Measurements from ENCODE around the gene APBB2.

APBB2 gene

GRCh38 chr4:40845154-40845835 lies 369.0 kb downstream of the APBB2 start:
- Histone ChIP-seq H3K4me1 (ENCODE audit: control insufficient read depth, low read depth, low read length) (peaks cover 23% of the 10 kb centered on the region), H3K27me3 (ENCODE audit: control insufficient read depth, insufficient read depth, low read length) (no peaks in the 10 kb centered on the region), H3K27ac (ENCODE audit: low read length) (no peak overlapping the region)

DNA sequence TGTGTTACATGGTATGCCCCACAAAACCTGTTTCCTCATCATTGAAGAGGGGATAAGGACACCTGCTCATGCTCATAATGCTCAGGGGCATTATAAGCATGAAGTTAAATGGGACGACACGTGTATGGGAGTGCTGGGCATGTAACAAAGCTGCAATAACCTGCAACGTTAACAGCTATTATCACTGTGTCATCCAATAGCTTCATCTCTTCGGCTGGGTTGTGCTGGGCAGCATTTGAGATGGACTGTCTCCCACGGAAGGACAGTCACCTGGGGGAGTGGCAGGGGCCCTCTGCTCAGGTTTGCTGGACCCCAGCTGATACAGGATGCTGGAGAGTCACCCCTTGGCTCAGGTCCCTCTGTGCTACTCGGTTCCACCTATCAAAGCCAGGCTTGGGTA lies 370.1 kb downstream of the APBB2 start:
- Histone ChIP-seq H3K36me3 (ENCODE audit: control insufficient read depth, low read depth, low read length) (peaks cover 3% of the 10 kb centered on the region), H3K27me3 (ENCODE audit: control insufficient read depth, insufficient read depth, low read length) (no peaks in the 10 kb centered on the region), H3K4me3 (ENCODE audit: low read length) (no peak overlapping the region), H3K4me1 (ENCODE audit: control insufficient read depth, low read depth, low read length) (peaks cover 22% of the 10 kb centered on the region), H3K9ac (ENCODE audit: low read length) (no peak overlapping the region), H3K27ac (ENCODE audit: low read length) (no peak overlapping the region), H3K9me3 (ENCODE audit: control insufficient read depth, low read depth, low read length) (no peaks in the 10 kb centered on the region)

More at GRCh38 chr4:40845154-40845835, 369.0 kb downstream of the APBB2 start:
- H3K36me3 ChIP-seq (ENCODE audit: control insufficient read depth, low read depth, low read length) = peaks cover 3% of the 10 kb centered on the region
- no peaks in the 10 kb centered on the region for H3K9me3 ChIP-seq (ENCODE audit: control insufficient read depth, low read depth, low read length)
- H3K9ac ChIP-seq (ENCODE audit: low read length) = no peak overlapping the region
- no peak overlapping the region for H3K4me3 ChIP-seq (ENCODE audit: low read length)

DNA sequence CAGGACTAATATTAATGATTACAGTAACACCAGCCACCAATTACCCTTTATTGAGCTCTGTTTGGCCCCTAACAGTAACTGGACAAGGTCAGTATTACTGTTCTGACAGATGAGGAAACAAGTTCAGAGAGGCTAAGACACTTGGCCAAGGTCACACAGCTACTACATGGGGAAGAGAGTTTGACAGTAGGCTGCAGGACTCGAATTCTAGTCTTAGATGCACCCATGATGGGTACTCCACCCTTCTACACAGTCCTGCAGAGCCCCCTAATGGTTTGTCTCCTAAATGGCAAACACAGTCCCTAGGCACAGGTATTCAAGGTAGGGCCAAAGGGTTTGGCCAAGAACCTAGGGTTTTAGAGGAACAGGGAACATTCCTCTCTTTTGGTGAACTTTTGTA lies 370.6 kb downstream of the APBB2 start:
- no peak overlapping the region for H3K9ac ChIP-seq (ENCODE audit: low read length)
- H3K27ac ChIP-seq (ENCODE audit: low read length) = no peak overlapping the region
- H3K27me3 ChIP-seq (ENCODE audit: control insufficient read depth, insufficient read depth, low read length) = no peaks in the 10 kb centered on the region
- peaks cover 16% of the 10 kb centered on the region for H3K4me1 ChIP-seq (ENCODE audit: control insufficient read depth, low read depth, low read length)
- no peak overlapping the region for H3K4me3 ChIP-seq (ENCODE audit: low read length)
- H3K36me3 ChIP-seq (ENCODE audit: control insufficient read depth, low read depth, low read length) = peaks cover 3% of the 10 kb centered on the region
- H3K9me3 ChIP-seq (ENCODE audit: control insufficient read depth, low read depth, low read length) = no peaks in the 10 kb centered on the region

- Histone ChIP-seq H3K4me1 (ENCODE audit: control insufficient read depth, low read depth, low read length) (peaks cover 11% of the 10 kb centered on the region), H3K36me3 (ENCODE audit: control insufficient read depth, low read depth, low read length) (peaks cover 3% of the 10 kb centered on the region), H3K27ac (ENCODE audit: low read length) (no peak overlapping the region), H3K4me3 (ENCODE audit: low read length) (no peak overlapping the region), H3K9me3 (ENCODE audit: control insufficient read depth, low read depth, low read length) (no peaks in the 10 kb centered on the region), H3K27me3 (ENCODE audit: control insufficient read depth, insufficient read depth, low read length) (no peaks in the 10 kb centered on the region), H3K9ac (ENCODE audit: low read length) (no peak overlapping the region)
Measured at GRCh38 chr4:40842725-40843423, 371.5 kb downstream of the APBB2 start.

DNA sequence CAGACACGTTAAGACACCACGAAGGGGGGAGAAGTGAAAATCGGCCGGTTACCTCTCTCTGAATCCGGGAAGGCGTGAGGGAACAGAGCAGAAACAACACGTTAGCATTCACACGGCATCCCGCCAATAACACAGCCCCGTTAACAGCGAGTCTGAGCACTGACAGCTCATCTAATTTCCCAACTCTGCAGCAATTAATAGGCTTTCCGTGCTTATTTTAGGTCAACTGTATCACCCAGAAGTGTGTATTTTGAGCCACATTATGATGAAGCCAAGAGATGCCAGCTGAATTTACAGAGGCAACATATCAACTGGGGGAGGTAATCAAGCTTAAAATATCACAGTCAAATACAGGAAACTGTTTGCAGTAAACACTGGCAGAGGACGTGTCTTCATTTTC lies 372.0 kb downstream of the APBB2 start:
- Histone ChIP-seq H3K4me1 (ENCODE audit: control insufficient read depth, low read depth, low read length) (peaks cover 11% of the 10 kb centered on the region), H3K9me3 (ENCODE audit: control insufficient read depth, low read depth, low read length) (no peaks in the 10 kb centered on the region), H3K27ac (ENCODE audit: low read length) (no peak overlapping the region), H3K36me3 (ENCODE audit: control insufficient read depth, low read depth, low read length) (peaks cover 7% of the 10 kb centered on the region), H3K9ac (ENCODE audit: low read length) (no peak overlapping the region), H3K4me3 (ENCODE audit: low read length) (no peak overlapping the region), H3K27me3 (ENCODE audit: control insufficient read depth, insufficient read depth, low read length) (no peaks in the 10 kb centered on the region)

- Histone ChIP-seq H3K9me3 (ENCODE audit: control insufficient read depth, low read depth, low read length) (no peaks in the 10 kb centered on the region), H3K27ac (ENCODE audit: low read length) (no peak overlapping the region), H3K36me3 (ENCODE audit: control insufficient read depth, low read depth, low read length) (peaks cover 8% of the 10 kb centered on the region), H3K4me1 (ENCODE audit: control insufficient read depth, low read depth, low read length) (peaks cover 4% of the 10 kb centered on the region), H3K4me3 (ENCODE audit: low read length) (no peak overlapping the region), H3K27me3 (ENCODE audit: control insufficient read depth, insufficient read depth, low read length) (no peaks in the 10 kb centered on the region), H3K9ac (ENCODE audit: low read length) (no peak overlapping the region)
Measured at GRCh38 chr4:40840985-40841571, 373.3 kb downstream of the APBB2 start.

- Histone ChIP-seq H3K4me1 (ENCODE audit: control insufficient read depth, low read depth, low read length) (peaks cover 4% of the 10 kb centered on the region), H3K27ac (ENCODE audit: low read length) (no peak overlapping the region), H3K4me3 (ENCODE audit: low read length) (no peak overlapping the region), H3K9ac (ENCODE audit: low read length) (no peak overlapping the region), H3K36me3 (ENCODE audit: control insufficient read depth, low read depth, low read length) (peaks cover 8% of the 10 kb centered on the region), H3K9me3 (ENCODE audit: control insufficient read depth, low read depth, low read length) (no peaks in the 10 kb centered on the region), H3K27me3 (ENCODE audit: control insufficient read depth, insufficient read depth, low read length) (no peaks in the 10 kb centered on the region)
Measured at GRCh38 chr4:40840255-40840984, 373.9 kb downstream of the APBB2 start.

GRCh38 chr4:40838742-40839141 lies 375.6 kb downstream of the APBB2 start:
- peaks cover 4% of the 10 kb centered on the region for H3K36me3 ChIP-seq (ENCODE audit: control insufficient read depth, low read depth, low read length)
- H3K27me3 ChIP-seq (ENCODE audit: control insufficient read depth, insufficient read depth, low read length) = no peaks in the 10 kb centered on the region
- no peak overlapping the region for H3K4me3 ChIP-seq (ENCODE audit: low read length)

DNA sequence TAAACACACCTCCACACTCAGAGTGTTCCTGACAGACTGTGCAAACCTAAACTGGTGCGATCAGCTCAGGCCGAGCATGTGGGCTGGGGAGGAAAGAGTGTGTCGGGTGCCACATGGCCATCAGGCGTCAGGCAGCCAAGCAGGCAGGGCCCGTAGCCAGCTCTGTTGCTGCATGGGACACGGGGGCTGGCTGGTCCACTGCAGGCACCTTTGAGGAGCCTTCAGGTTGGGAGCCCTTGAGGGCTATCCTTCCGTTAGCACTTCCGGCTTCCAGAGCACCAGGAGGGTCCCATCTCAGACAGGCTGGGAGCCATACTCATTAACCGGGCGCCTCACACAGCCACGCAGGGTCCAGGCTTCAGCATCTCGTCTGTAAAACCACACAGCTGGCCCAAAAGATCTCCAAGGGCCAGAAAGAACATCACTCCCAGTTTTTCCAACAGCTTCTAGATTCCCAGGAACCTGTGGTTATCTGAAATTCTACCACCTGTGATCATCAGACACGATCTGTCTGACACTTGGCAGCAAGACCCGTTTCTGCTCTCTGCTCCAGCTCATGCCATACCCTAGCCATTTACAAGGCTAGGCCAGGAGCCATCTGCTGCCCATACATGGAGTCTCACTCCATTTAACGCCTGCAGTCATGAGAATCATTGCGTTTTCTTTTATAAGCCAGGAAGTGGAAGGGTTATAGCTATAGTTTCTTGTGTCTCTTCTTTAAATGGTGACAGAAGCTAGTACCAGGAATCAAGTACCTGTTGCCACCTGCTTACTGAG lies 377.1 kb downstream of the APBB2 start:
- H3K9me3 ChIP-seq (ENCODE audit: control insufficient read depth, low read depth, low read length) = no peaks in the 10 kb centered on the region
- no peak overlapping the region for H3K9ac ChIP-seq (ENCODE audit: low read length)
- no peak overlapping the region for H3K27ac ChIP-seq (ENCODE audit: low read length)
- H3K27me3 ChIP-seq (ENCODE audit: control insufficient read depth, insufficient read depth, low read length) = no peaks in the 10 kb centered on the region
- H3K4me3 ChIP-seq (ENCODE audit: low read length) = no peak overlapping the region
- peaks cover 4% of the 10 kb centered on the region for H3K4me1 ChIP-seq (ENCODE audit: control insufficient read depth, low read depth, low read length)
- H3K36me3 ChIP-seq (ENCODE audit: control insufficient read depth, low read depth, low read length) = peaks cover 4% of the 10 kb centered on the region

More at GRCh38 chr4:40838742-40839141, 375.6 kb downstream of the APBB2 start:
- Histone ChIP-seq H3K9me3 (ENCODE audit: control insufficient read depth, low read depth, low read length) (no peaks in the 10 kb centered on the region), H3K27ac (ENCODE audit: low read length) (no peak overlapping the region), H3K9ac (ENCODE audit: low read length) (no peak overlapping the region), H3K4me1 (ENCODE audit: control insufficient read depth, low read depth, low read length) (peaks cover 4% of the 10 kb centered on the region)

- Histone ChIP-seq H3K27me3 (ENCODE audit: control insufficient read depth, insufficient read depth, low read length) (no peaks in the 10 kb centered on the region), H3K9ac (ENCODE audit: low read length) (no peak overlapping the region), H3K9me3 (ENCODE audit: control insufficient read depth, low read depth, low read length) (no peaks in the 10 kb centered on the region), H3K4me1 (ENCODE audit: control insufficient read depth, low read depth, low read length) (no peaks in the 10 kb centered on the region), H3K27ac (ENCODE audit: low read length) (no peak overlapping the region), H3K4me3 (ENCODE audit: low read length) (no peak overlapping the region), H3K36me3 (ENCODE audit: control insufficient read depth, low read depth, low read length) (peaks cover 15% of the 10 kb centered on the region)
Measured at GRCh38 chr4:40833212-40833611, 381.1 kb downstream of the APBB2 start.

- Histone ChIP-seq H3K4me1 (ENCODE audit: control insufficient read depth, low read depth, low read length) (no peaks in the 10 kb centered on the region), H3K36me3 (ENCODE audit: control insufficient read depth, low read depth, low read length) (peaks cover 17% of the 10 kb centered on the region), H3K9ac (ENCODE audit: low read length) (no peak overlapping the region)
Measured at GRCh38 chr4:40832175-40832574, 382.2 kb downstream of the APBB2 start.

More at GRCh38 chr4:40832175-40832574, 382.2 kb downstream of the APBB2 start:
- Histone ChIP-seq H3K9me3 (ENCODE audit: control insufficient read depth, low read depth, low read length) (no peaks in the 10 kb centered on the region), H3K4me3 (ENCODE audit: low read length) (no peak overlapping the region), H3K27ac (ENCODE audit: low read length) (no peak overlapping the region), H3K27me3 (ENCODE audit: control insufficient read depth, insufficient read depth, low read length) (no peaks in the 10 kb centered on the region)

Data from iPS-18a (cell line).